Skeletal muscle tissue (tissue), 4 donors: ENCODE data around the gene CIAO3. TPM values are rescaled to one million over a fixed set of nuclear protein-coding genes. Genes with fewer than 3 reads are reported as not detected.

Source experiments
- H3K27ac ChIP-seq: one replicate; pipeline ENCODE4 v1.7.0; 2013; ENCODE audit warnings: mild to moderate bottlenecking, low read depth, low read length, inconsistent platforms
- H3K27me3 ChIP-seq, 3 donors: one replicate each; pipeline ENCODE4 v1.7.0; 2013; ENCODE audit warnings: low read length in 3 of 3; ENCODE audit not compliant: control insufficient read depth in 3 of 3, insufficient read depth in 3 of 3
- H3K36me3 ChIP-seq, 3 donors: one replicate each; pipeline ENCODE4 v1.7.0; 2013; ENCODE audit warnings: low read length in 3 of 3; ENCODE audit not compliant: control insufficient read depth in 3 of 3, insufficient read depth in 3 of 3
- H3K4me1 ChIP-seq, 3 donors: one replicate each; pipeline ENCODE4 v1.7.0; 2013; ENCODE audit warnings: low read length in 3 of 3, mild to moderate bottlenecking in 3 of 3; ENCODE audit not compliant: control insufficient read depth in 3 of 3, insufficient read depth in 3 of 3
- H3K4me3 ChIP-seq, 3 donors: one replicate each; pipeline ENCODE4 v1.7.0; 2013; ENCODE audit warnings: low read length in 3 of 3
- H3K9ac ChIP-seq, 3 donors: one replicate each; pipeline ENCODE4 v1.7.0; 2013; ENCODE audit warnings: low read length in 3 of 3, mild to moderate bottlenecking in 3 of 3, moderate library complexity in 2 of 3, low read depth in 1 of 3
- H3K9me3 ChIP-seq, 3 donors: one replicate each; pipeline ENCODE4 v1.7.0; 2013; ENCODE audit warnings: low read length in 3 of 3; ENCODE audit not compliant: control insufficient read depth in 3 of 3
- total RNA-seq: library from RNA; depleted of rRNA; stranded (reverse); fragments of >200 nt; gene quantifications from one replicate; pipeline ENCODE4 v1.2.3, GENCODE V29; 2014
- donor health status: Osteomylitis.

The CIAO3 gene
- total RNA-seq, 1 donor from 2014 or later, result 43.3 TPM

DNA sequence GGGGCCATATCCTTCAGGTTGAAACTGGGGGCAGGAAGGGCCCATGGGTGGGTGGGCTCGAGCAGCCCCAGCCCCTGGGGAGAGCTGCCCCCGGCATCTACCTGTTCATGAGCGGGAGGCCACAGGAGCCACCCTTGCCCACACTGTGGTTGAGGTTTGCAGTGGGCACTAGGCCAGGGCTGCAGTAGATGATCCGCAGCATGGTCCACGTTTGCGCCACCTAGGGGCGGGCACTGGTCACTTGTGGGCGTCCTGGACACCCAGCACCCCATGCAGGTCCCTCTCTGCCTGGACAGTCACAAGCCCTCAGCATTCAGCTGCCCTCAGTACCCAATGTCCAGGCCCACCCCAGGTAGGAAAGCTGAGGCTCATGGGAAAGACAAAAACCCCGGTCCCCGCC, 54.8 kb downstream of the CIAO3 start:
- Histone ChIP-seq H3K9ac (no peak overlapping the region), H3K27me3 (peaks cover under 1 to 2% (median 2%) of the 10 kb centered on the region in 3 donors), H3K4me3 (no peak overlapping the region), H3K36me3 (peaks cover 22 to 37% (median 26%) of the 10 kb centered on the region in 3 donors), H3K27ac (no peak overlapping the region), H3K9me3 (no peaks in the 10 kb centered on the region), H3K4me1 (peaks cover 56 to 86% (median 57%) of the 10 kb centered on the region in 3 donors)

DNA sequence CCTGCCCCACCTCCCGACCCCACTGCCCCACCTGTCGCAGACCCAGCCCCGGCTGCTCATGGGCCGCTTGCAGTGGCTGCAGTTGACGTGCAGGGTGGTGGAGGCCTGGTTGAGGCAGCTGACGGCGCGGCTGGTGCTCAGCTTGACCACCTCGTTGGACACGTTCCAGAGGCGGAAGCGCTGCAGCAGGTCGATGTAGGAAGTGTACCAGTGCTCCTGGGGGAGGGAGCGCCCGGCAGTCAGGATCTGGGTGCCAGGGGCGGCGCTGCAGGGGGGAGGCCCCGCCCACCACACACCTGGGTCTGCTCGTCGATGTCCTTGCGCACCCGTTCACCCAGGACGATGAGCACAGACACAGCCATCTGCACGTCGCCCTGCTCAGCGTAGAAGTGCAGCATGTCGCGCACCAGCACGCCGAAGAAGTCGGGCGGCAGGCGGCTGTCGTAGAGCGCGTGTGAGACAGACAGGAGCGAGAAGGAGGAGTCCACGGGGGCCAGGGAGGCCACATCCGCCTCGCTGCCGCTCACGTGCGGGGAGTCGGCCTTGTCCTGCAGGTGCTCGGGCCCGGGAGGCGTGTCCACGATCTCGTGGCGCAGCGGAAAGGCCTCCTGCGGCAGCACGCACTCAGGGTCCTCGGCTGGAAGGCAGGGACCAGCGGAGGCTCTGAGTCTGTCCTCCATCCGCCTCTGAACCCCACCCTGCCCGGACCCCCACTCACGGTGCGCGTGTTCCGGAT, 55.7 kb downstream of the CIAO3 start:
- Histone ChIP-seq H3K27me3 (no peaks in the 10 kb centered on the region), H3K27ac (no peak overlapping the region), H3K4me3 (peak overlapping the region in 1 of 3 donors; percentile 41)

DNA sequence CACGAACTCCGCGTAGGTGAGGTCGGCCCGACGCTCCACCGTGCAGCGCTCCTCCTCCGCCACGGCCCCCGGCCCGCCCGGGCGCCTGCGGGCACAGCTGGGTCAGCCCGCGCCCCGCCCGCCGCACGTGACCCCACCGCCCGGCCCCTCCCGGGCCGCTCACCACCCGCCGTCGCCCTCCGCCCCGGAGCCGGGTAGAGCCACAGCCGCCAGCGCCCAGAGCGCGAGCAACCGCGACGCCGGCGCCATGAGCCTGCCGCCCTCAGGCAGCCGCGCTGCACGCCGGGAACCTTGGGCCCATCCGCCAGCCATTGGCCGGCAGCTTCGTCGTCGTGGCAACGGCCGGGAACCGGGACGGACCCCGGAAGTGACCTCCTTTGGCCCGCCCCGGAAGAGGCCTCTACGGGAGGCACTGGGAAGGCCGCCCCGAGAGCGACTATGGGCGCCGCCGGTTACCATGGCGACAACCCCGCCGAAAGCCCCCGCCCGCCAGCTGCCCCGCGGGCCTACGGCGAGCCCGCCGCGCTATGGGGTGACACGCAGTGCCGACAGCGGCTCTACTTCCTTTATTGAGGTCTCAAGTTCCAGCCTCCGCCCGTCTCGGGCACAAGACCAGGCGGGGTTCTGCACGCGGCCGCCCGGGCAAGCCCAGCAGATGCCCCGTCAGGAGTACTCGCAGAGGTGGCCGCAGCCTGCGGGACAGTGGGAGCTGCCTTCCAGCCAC, 56.6 kb downstream of the CIAO3 start, which contains the start of gene JMJD8:
Gene JMJD8 (minus strand): TSS at position 264 of the 724 bp plus-strand sequence. CDS start 15 bp downstream, at position 249.
- H3K36me3 ChIP-seq, result peaks cover 22 to 37% (median 26%) of the 10 kb centered on the region in 3 donors
- H3K9ac ChIP-seq, result peak within 1 kb of the TSS; percentile 51 to 82 (median 62)
- peaks cover 53 to 82% (median 56%) of the 10 kb centered on the region in 3 donors for H3K4me1 ChIP-seq
- no peaks in the 10 kb centered on the region for H3K27me3 ChIP-seq
- no peaks in the 10 kb centered on the region for H3K9me3 ChIP-seq
- H3K4me3 ChIP-seq, result peak within 1 kb of the TSS; percentile 72 to 87 (median 81)
- H3K27ac ChIP-seq, result peak within 1 kb of the TSS; percentile 54

More for the DNA sequence above, 55.7 kb downstream of the CIAO3 start:
- H3K4me1 ChIP-seq, result peaks cover 57 to 84% (median 60%) of the 10 kb centered on the region in 3 donors
- peaks cover 22 to 37% (median 26%) of the 10 kb centered on the region in 3 donors for H3K36me3 ChIP-seq
- H3K9ac ChIP-seq, result no peak overlapping the region
- no peaks in the 10 kb centered on the region for H3K9me3 ChIP-seq

DNA sequence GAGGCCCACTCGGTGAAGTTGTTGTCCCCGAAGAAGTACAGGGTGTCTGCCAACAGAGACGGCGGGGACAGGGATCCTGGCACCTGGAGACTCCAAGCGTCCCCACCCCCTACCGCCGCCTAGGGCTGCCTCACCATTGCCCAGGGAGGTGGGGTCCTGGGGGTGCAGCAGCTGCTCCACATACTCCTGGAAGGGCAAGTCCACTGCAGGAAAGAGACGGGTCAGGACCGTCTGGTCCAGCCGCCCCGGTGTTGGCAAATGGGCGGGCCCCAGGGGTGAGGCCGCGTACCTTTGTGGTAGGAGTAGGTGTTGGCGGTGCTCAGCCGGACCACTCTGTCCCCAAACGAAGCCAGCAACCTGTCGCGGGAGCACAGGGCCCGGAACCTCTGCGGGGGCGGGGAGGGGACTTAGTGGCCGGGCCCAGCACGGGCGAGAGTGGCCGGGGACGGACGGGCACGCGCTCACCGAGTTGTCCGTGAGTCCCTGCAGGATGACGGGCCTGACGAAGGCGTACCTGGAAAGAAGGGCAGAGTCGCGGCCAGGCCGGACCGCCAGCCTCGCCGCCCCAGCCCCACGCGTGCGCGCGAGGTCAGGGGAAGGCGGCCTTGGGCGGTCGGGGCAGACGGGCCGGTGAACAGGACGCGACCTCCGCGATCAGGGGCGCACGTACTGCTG, 57.3 kb downstream of the CIAO3 start:
- Histone ChIP-seq H3K9me3 (no peaks in the 10 kb centered on the region), H3K36me3 (peaks cover 22 to 37% (median 26%) of the 10 kb centered on the region in 3 donors), H3K27ac (no peak overlapping the region), H3K4me1 (peaks cover 50 to 75% (median 52%) of the 10 kb centered on the region in 3 donors), H3K9ac (peak overlapping the region; percentile 33 to 79 (median 62)), H3K4me3 (peak overlapping the region; percentile 59 to 87 (median 81)), H3K27me3 (no peaks in the 10 kb centered on the region)

DNA sequence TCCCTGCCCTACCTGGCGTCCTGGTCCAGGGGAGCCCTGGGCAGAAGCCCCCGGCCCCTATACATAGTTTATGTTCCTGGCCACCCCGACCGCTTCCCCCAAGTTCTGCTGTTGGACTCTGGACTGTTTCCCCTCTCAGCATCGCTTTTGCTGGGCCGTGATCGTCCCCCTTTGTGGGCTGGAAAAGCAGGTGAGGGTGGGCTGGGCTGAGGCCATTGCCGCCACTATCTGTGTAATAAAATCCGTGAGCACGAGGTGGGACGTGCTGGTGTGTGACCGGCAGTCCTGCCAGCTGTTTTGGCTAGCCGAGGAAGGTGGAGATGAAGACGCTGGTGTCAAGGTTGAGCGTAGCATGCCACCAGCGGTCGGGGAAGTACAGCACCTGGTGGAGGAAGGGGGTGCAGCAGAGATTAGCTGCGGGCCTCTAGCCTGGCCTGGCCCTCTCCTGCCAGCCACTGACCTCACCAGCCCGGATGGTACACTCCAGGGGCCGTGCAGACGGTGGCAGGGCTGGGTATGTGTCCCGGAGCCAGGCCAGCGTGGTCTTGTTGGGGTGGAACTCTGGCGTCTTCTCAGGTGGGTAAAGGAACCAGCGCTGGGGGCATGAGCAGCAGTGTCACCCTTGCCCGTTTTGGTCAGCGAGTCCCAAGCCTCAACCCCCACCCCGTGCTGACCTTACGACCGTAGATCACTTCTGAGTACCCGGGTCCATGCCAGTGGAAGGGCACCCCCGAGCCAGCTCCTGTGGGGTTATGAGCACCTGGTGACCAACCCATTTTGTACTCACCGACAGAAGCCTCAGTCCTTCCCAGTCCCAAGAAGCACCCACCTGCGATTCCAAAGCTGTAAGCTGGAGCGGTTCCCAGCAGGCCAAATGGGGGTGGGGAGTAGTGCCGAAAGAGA, 58.1 kb downstream of the CIAO3 start:
- Histone ChIP-seq H3K36me3 (peaks cover 21 to 35% (median 26%) of the 10 kb centered on the region in 3 donors), H3K4me1 (peaks cover 48 to 69% (median 50%) of the 10 kb centered on the region in 3 donors), H3K9me3 (no peaks in the 10 kb centered on the region), H3K4me3 (peak overlapping the region in 2 of 3 donors; percentile 81 to 87), H3K27ac (no peak overlapping the region), H3K9ac (peak overlapping the region in 1 of 3 donors; percentile 79), H3K27me3 (no peaks in the 10 kb centered on the region)

DNA sequence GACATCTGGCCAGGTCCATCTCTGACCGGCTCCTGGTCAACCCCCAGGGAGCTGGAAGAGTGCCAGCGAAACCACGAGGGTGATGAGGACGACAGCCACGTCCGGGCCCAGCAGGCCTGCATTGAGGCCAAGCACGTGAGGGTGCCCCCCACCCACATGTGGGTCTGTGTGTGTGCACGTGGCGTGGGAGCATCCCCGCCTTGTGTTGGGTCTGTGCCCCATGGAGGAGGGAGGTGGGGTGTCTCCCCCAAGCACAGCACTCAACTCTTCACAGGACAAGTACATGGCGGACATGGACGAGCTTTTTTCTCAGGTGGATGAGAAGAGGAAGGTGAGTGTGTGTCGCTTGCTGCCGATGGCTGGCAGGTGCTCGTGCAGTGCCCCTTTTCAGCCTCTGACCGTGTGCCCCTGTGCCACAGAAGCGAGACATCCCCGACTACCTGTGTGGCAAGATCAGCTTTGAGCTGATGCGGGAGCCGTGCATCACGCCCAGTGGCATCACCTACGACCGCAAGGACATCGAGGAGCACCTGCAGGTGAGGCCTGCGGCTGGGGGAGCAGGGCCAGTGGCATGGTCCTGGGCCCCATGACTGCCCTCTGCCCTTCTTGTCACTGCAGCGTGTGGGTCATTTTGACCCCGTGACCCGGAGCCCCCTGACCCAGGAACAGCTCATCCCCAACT, 58.9 kb downstream of the CIAO3 start:
- peak overlapping the region; percentile 10 to 86 (median 85) for H3K4me3 ChIP-seq
- no peak overlapping the region for H3K27ac ChIP-seq
- H3K27me3 ChIP-seq, result peaks cover 0 to 4% (median 0%) of the 10 kb centered on the region in 3 donors
- H3K9ac ChIP-seq, result peak overlapping the region in 1 of 3 donors; percentile 93
- H3K36me3 ChIP-seq, result peaks cover 16 to 27% (median 26%) of the 10 kb centered on the region in 3 donors
- peaks cover 48 to 60% (median 50%) of the 10 kb centered on the region in 3 donors for H3K4me1 ChIP-seq
- H3K9me3 ChIP-seq, result no peaks in the 10 kb centered on the region

DNA sequence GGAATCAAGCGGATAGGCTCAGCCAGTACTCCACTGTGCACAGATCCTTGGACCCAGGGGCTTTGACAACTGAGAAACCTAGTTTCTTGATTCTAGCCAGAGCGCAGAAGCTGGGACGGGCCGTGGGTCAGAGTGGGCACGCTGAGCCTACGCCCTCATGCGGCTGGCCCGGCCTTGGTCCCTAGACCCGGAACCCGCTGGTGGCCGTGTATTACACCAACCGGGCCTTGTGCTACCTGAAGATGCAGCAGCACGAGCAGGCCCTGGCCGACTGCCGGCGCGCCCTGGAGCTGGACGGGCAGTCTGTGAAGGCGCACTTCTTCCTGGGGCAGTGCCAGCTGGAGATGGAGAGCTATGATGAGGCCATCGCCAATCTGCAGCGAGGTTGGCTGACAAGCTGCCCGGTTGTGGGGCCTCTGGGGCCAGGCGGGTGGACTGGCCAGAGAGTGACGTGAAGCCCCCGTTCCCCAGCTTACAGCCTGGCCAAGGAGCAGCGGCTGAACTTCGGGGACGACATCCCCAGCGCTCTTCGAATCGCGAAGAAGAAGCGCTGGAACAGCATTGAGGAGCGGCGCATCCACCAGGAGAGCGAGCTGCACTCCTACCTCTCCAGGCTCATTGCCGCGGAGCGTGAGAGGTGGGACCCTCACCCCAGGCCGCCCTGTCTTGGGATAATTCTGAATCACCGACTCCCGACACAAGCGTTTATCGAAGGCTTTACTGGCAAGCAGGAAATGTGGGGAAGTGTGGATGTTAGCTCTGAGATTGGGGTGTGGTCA, 59.6 kb downstream of the CIAO3 start:
- Histone ChIP-seq H3K36me3 (peaks cover 16 to 23% (median 22%) of the 10 kb centered on the region in 3 donors), H3K4me3 (peak overlapping the region; percentile 81 to 86 (median 85)), H3K27ac (peak overlapping the region; percentile 79), H3K4me1 (peaks cover 47 to 55% (median 50%) of the 10 kb centered on the region in 3 donors), H3K27me3 (peaks cover 0 to 7% (median 0%) of the 10 kb centered on the region in 3 donors), H3K9me3 (no peaks in the 10 kb centered on the region), H3K9ac (peak overlapping the region; percentile 86 to 93 (median 88))

DNA sequence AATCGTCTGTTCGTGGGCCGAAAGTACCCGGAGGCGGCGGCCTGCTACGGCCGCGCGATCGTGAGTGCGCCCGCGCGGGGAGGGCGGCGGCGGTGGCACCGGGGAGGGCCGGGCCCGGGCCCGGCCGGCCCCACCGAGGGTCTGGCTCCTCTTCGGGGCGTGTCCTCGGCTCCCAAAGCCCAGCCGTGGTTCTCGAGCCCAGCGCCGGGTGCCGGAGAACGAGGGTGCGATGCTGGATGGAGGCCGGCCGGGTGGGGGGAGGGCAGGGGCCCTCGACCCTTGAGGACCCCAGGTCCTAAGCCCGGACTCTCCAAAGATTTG, 60.2 kb downstream of the CIAO3 start:
- H3K4me1 ChIP-seq, result peaks cover 43 to 52% (median 50%) of the 10 kb centered on the region in 3 donors
- H3K27ac ChIP-seq, result peak overlapping the region; percentile 79
- H3K9ac ChIP-seq, result peak overlapping the region; percentile 86 to 93 (median 88)
- H3K27me3 ChIP-seq, result peaks cover 0 to 9% (median 0%) of the 10 kb centered on the region in 3 donors
- no peaks in the 10 kb centered on the region for H3K9me3 ChIP-seq
- H3K36me3 ChIP-seq, result peaks cover 16 to 23% (median 22%) of the 10 kb centered on the region in 3 donors
- peak overlapping the region; percentile 81 to 86 (median 85) for H3K4me3 ChIP-seq
